Lower lobe of right lung (tissue), 2 donors: Measurements from ENCODE around the gene ZDHHC12. TPM values are rescaled to one million over a fixed set of nuclear protein-coding genes. Genes with fewer than 3 reads are reported as not detected.

Source experiments
- ATAC-seq, 2 donors: fragments of 200-7000 bp; cut with Tn5 transposase; one replicate each; pipeline ENCODE4 v1.9.1; 2020 to 2022; ENCODE audit warnings: mild to moderate bottlenecking in 2 of 2, moderate library complexity in 2 of 2
- DNase-seq: peaks from one replicate; pipeline ENCODE4 v3.0.0-alpha.2; 2020
- H3K27ac ChIP-seq: fragments of 200-600 bp; one replicate; pipeline ENCODE4 v1.8.0; 2022
- H3K27me3 ChIP-seq: fragments of 200-600 bp; one replicate; pipeline ENCODE4 v1.8.0; 2022; ENCODE audit warnings: low read depth
- H3K36me3 ChIP-seq: fragments of 200-600 bp; one replicate; pipeline ENCODE4 v1.8.0; 2022; ENCODE audit warnings: mild to moderate bottlenecking
- H3K4me1 ChIP-seq: fragments of 200-600 bp; one replicate; pipeline ENCODE4 v1.8.0; 2022
- H3K4me3 ChIP-seq: fragments of 200-600 bp; one replicate; pipeline ENCODE4 v1.8.0; 2022; ENCODE audit warnings: mild to moderate bottlenecking
- H3K9me3 ChIP-seq: fragments of 200-600 bp; one replicate; pipeline ENCODE4 v1.8.0; 2022
- intact Hi-C: fragments of 100-400 bp; cut with DNase I; formaldehyde crosslinking; loops from one replicate; pipeline ENCODE4 v1.11.0; 2022
- total RNA-seq: library from RNA; stranded (reverse); fragmentation: NEBNext Ultra II Directional; extraction: Animal tissue kit (Norgen Biotek cat#: 25700); gene quantifications from one replicate; pipeline ENCODE4 v1.2.1, GENCODE V29; 2021
- TF ChIP-seq, protein P1 (sequence below): fragments of 200-600 bp; IDR thresholded peaks from one replicate; pipeline ENCODE4 v1.8.0; 2022; ENCODE audit warnings: antibody characterized with exemption, mild to moderate bottlenecking
- donor health status: DM: no; HTN: yes; CAD: no; lungs with severe emphysema.

Gene ZDHHC12
- total RNA-seq, 1 donor from 2014 or later, result 29.4 TPM

DNA sequence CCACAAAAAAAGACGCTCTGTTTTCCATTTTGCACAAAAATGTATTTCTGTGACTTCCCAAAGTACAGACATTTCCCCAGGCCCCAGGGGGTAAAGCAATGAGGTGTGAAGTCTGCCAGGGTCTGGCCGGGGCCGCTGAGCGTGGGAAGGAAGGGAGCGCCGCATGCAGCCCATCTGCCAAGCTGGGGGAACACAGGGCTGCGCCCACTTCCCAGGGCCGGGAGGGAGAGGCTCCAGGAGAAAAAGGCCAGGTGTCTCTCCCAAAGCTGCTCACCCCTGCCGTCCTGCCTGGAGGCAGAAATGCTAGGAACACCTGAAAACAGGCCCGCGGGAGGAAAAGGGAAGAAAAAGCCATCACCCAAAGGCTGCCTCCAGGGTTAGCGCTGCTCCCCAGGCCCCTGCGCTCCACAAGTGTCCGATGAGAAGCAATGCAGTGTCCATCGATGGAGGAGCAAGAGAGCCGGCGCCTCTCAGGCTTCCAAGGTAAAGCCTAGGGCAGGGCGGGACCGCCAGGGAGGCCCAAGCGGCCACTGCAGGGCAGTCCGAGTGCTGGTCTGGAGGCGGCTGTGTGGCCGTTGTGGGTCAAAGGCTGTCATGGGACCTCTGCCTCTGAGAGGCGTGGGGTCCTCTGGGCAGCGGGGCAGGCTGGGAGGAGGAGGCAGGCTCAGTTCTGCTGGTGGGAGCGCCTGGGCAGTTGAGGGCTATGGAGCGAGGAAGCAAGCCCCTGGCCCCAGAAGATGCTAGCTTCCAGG is 6.0 kb upstream of the ZDHHC12 start:
- ATAC-seq, result no peak
- no peaks in the 10 kb centered on the region for H3K27me3 ChIP-seq
- intact Hi-C loops, result no loop called here

DNA sequence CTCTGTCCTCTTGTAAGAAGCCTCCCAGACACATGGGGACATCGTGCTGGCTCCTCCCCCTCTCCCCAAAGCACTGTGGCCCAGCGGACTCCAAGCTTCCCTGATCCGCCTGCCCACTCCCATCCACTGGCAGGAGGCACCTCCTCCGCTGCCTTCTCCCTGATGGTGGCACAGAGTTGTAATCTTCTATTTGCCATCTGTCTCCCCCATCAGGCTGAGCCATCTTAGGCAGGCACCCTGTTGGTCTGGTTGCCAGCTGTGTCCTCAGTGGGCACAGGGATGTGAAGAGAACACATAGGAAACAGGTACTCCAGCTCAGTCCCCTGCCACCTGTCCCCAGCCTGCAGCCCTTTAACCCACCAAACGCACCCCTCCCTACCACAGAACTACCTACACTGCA is 5.4 kb upstream of the ZDHHC12 start:
- Histone ChIP-seq H3K27me3 (no peaks in the 10 kb centered on the region), H3K4me3 (no peak overlapping the region), H3K27ac (no peak overlapping the region), H3K9me3 (no peaks in the 10 kb centered on the region), H3K36me3 (peaks cover 41% of the 10 kb centered on the region), H3K4me1 (peaks cover 8% of the 10 kb centered on the region)
- DNase-seq (no peak), ATAC-seq (no peak)
- intact Hi-C loops, result no loop called here
- TF ChIP-seq, protein P1, sequence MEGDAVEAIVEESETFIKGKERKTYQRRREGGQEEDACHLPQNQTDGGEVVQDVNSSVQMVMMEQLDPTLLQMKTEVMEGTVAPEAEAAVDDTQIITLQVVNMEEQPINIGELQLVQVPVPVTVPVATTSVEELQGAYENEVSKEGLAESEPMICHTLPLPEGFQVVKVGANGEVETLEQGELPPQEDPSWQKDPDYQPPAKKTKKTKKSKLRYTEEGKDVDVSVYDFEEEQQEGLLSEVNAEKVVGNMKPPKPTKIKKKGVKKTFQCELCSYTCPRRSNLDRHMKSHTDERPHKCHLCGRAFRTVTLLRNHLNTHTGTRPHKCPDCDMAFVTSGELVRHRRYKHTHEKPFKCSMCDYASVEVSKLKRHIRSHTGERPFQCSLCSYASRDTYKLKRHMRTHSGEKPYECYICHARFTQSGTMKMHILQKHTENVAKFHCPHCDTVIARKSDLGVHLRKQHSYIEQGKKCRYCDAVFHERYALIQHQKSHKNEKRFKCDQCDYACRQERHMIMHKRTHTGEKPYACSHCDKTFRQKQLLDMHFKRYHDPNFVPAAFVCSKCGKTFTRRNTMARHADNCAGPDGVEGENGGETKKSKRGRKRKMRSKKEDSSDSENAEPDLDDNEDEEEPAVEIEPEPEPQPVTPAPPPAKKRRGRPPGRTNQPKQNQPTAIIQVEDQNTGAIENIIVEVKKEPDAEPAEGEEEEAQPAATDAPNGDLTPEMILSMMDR, result no peak

More for the DNA sequence above, 6.0 kb upstream of the ZDHHC12 start:
- TF ChIP-seq, protein P1, result no peak
- H3K36me3 ChIP-seq, result peaks cover 48% of the 10 kb centered on the region
- no peak overlapping the region for H3K27ac ChIP-seq
- H3K4me3 ChIP-seq, result no peak overlapping the region
- peaks cover 2% of the 10 kb centered on the region for H3K4me1 ChIP-seq
- no peak for DNase-seq
- H3K9me3 ChIP-seq, result no peaks in the 10 kb centered on the region

DNA sequence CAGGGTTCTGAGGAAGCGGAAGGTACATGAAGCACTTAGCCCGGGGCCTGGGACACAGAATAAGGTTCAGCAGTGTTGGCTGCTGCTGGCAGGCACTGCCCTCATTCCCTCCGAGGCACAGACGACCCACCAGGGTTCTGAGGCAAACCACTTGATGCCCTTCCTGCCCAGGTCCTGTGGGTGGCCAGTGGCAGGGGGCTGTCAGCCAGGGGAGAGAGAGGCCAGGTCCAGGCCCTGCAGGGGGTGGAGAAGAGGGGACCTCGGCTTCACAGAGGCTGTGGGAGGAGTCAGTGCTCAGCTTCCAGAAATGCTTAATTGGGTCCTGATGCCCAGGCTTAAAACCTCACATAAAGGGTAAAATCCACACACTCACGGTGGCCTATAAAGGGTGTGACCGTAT is 4.4 kb upstream of the ZDHHC12 start:
- TF ChIP-seq, protein P1, result no peak
- no peak overlapping the region for H3K27ac ChIP-seq
- intact Hi-C loops, result no loop called here
- DNase-seq (no peak), ATAC-seq (no peak)
- peaks cover 8% of the 10 kb centered on the region for H3K4me1 ChIP-seq
- peaks cover 38% of the 10 kb centered on the region for H3K36me3 ChIP-seq
- no peaks in the 10 kb centered on the region for H3K9me3 ChIP-seq
- H3K4me3 ChIP-seq, result no peak overlapping the region
- no peaks in the 10 kb centered on the region for H3K27me3 ChIP-seq

DNA sequence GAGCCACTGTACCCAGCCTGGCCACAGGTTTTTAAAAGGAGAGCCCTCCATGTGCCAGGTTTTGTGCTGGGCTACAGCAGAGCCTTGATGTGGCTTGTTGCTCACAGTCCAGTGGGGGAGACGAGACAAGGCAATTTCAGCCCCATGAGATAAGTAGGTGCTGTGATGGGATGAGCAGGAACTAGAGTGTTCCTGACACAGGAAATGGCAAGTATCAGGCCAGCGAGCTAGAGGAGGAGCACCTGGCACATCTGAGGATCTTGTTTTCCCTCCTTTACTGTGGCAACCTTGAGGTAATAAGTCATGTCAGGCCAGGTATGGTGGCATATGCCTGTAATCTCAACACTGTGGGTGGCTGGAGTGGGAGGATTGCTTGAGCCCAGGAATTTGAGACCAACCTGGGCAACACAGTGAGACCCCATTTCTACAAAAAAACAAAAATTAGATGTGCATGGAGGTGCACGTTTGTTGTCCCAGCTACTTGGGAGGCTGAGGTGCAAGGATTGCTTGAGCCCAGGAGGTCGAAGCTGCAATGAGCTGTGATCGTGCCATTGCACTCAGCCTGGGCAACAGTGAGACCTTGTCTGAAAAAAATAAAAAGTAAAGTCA is 3.8 kb upstream of the ZDHHC12 start:
- ATAC-seq (no peak), DNase-seq (no peak)
- TF ChIP-seq, protein P1, result no peak
- Histone ChIP-seq H3K27me3 (no peaks in the 10 kb centered on the region), H3K9me3 (no peaks in the 10 kb centered on the region), H3K27ac (no peak overlapping the region), H3K36me3 (peaks cover 32% of the 10 kb centered on the region), H3K4me3 (no peak overlapping the region), H3K4me1 (peaks cover 8% of the 10 kb centered on the region)
- intact Hi-C loops, result no loop called here

DNA sequence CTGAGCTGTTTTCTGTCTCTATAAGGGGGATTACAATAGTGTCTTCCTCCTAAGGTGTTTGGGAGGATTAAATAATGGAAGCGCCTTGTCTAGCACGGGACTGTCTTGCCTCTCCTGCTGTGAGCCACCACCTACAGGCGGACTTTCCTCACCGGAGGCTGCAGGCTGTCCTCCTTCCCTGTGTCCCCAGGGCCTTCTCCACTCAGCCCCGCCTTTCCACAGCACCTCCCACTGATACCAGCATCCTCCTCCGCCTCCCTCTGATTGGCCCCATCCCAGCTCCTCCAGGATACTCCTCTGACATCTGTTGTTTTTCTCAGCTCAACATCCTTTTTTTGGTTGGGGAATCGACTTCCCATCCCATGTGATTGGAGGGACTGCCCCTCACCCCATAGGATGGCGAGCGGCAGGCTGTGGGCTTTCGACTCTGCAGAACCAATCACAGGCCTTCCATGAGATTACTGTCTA is 851 bp upstream of the ZDHHC12 start:
- peak overlapping the region; percentile 84 for H3K27ac ChIP-seq
- no peaks in the 10 kb centered on the region for H3K9me3 ChIP-seq
- H3K4me3 ChIP-seq, result peak overlapping the region; percentile 78
- TF ChIP-seq, protein P1, result no peak
- DNase-seq (peak; percentile 73), ATAC-seq (peak; percentile 22 to 53)
- H3K36me3 ChIP-seq, result peaks cover 24% of the 10 kb centered on the region
- peaks cover 8% of the 10 kb centered on the region for H3K4me1 ChIP-seq
- intact Hi-C loops, result no loop called here
- H3K27me3 ChIP-seq, result no peaks in the 10 kb centered on the region
